H1 (cell line): ENCODE data around the gene TNC. TPM values are rescaled to one million over a fixed set of nuclear protein-coding genes. Genes with fewer than 3 reads are reported as not detected.
A peak's percentile ranks its signal among the peaks of the same experiment; 100 is the strongest.

ENCODE experiments used
- CTCF ChIA-PET: fragments of 300-600 bp; sonication (Branson Sonifier 250); formaldehyde crosslinking; loops from one replicate; lab custom pipeline; 2021; ENCODE audit not compliant: partially characterized antibody; lab: Charles Lee
- POLR2A ChIA-PET: fragments of 300-600 bp; sonication (Branson Sonifier 250); formaldehyde crosslinking; loops from one replicate; lab custom pipeline; 2021; ENCODE audit warnings: inconsistent platforms; ENCODE audit not compliant: partially characterized antibody; lab: Charles Lee
- DNase-seq, 2 experiments: peaks; one replicate each; pipeline versions ENCODE4 v3.0.0 to v3.0.0-alpha.2; 2010 to 2022; ENCODE audit warnings: low spot score in 2 of 2, low read depth in 1 of 2, mixed read lengths in 1 of 2
- FAIRE-seq: peaks from 2 replicates; lab custom pipeline; 2011; peaks lifted over from hg19 to GRCh38; lab: Jason Lieb, UNC
- H2AFZ ChIP-seq: 2 replicates; pipeline ENCODE4 v1.8.1; 2012; ENCODE audit warnings: low read length, inconsistent platforms
- H2AK5ac ChIP-seq: 2 replicates; pipeline ENCODE4 v1.6.1; 2013; ENCODE audit warnings: low read depth, low read length
- H2BK120ac ChIP-seq: replicated peaks from 2 replicates; pipeline ENCODE3; 2013; ENCODE audit warnings: low read depth, low read length, inconsistent platforms
- H2BK12ac ChIP-seq: 2 replicates; pipeline ENCODE4 v1.6.1; 2013; ENCODE audit warnings: low read depth, low read length
- H2BK15ac ChIP-seq: 2 replicates; pipeline ENCODE4 v1.6.1; 2013; ENCODE audit warnings: low read length
- H2BK20ac ChIP-seq: 2 replicates; pipeline ENCODE4 v1.6.1; 2013; ENCODE audit warnings: low read length
- H2BK5ac ChIP-seq: 2 replicates; pipeline ENCODE4 v1.6.1; 2013; ENCODE audit warnings: low read depth, low read length
- H3K14ac ChIP-seq: 2 replicates; pipeline ENCODE4 v1.6.1; 2013; ENCODE audit warnings: inconsistent platforms; ENCODE audit not compliant: insufficient read length
- H3K18ac ChIP-seq: 2 replicates; pipeline ENCODE4 v1.6.1; 2013; ENCODE audit warnings: low read length; ENCODE audit errors: extremely low read depth
- H3K23ac ChIP-seq: 2 replicates; pipeline ENCODE4 v1.6.1; 2013; ENCODE audit warnings: inconsistent platforms; ENCODE audit not compliant: insufficient read length
- H3K23me2 ChIP-seq: 2 replicates; pipeline ENCODE4 v1.6.1; 2013; ENCODE audit warnings: low read depth, low read length
- H3K27ac ChIP-seq: 2 replicates; pipeline ENCODE4 v1.6.1; 2011; ENCODE audit warnings: low read depth, low read length, inconsistent platforms
- H3K27me3 ChIP-seq, 4 experiments: replicated peaks in 1 of 4; 1 replicate in 1 of 4; 2 replicates in 3 of 4; pipeline versions ENCODE4 v1.6.1 to v1.8.1; 2011 to 2013; ENCODE audit warnings: low read length in 3 of 4, mild to moderate bottlenecking in 3 of 4, inconsistent platforms in 2 of 4, mixed read lengths in 2 of 4, moderate library complexity in 1 of 4; ENCODE audit not compliant: control insufficient read depth in 3 of 4, insufficient read depth in 3 of 4; ENCODE audit errors: extremely low read depth in 1 of 4
- H3K36me3 ChIP-seq, 4 experiments: 2 replicates each; pipeline versions ENCODE4 v1.6.1 to v1.8.1; 2011 to 2013; ENCODE audit warnings: mild to moderate bottlenecking in 4 of 4, low read length in 3 of 4, moderate library complexity in 2 of 4, control low read depth in 1 of 4, inconsistent platforms in 1 of 4; ENCODE audit not compliant: insufficient read depth in 4 of 4, control insufficient read depth in 2 of 4
- H3K4ac ChIP-seq: replicated peaks from 2 replicates; pipeline ENCODE3; 2013; ENCODE audit warnings: low read length, low read depth, mixed read lengths, inconsistent platforms; ENCODE audit not compliant: insufficient read length
- H3K4me1 ChIP-seq, 4 experiments: replicated peaks in 1 of 4; 1 replicate in 1 of 4; 2 replicates in 3 of 4; pipeline versions ENCODE4 v1.6.1 to v1.8.1; 2011 to 2013; ENCODE audit warnings: low read length in 3 of 4, inconsistent platforms in 2 of 4, mixed read lengths in 1 of 4; ENCODE audit not compliant: insufficient read depth in 4 of 4, control insufficient read depth in 3 of 4
- H3K4me2 ChIP-seq, 2 experiments: 2 replicates each; pipeline versions ENCODE4 v1.6.1 to v1.8.1; 2011 to 2013; ENCODE audit warnings: low read depth in 2 of 2, low read length in 2 of 2, control low read depth in 1 of 2, inconsistent platforms in 1 of 2, mild to moderate bottlenecking in 1 of 2; ENCODE audit not compliant: insufficient read depth in 1 of 2
- H3K4me3 ChIP-seq, 4 experiments: fragments of 200-600, 300-600 bp in 1 of 4; sonication (generic), shearing (Covaris generic), sonication (Bioruptor Twin) in 1 of 4; 2 replicates each; pipeline versions ENCODE4 v1.5.1 to v1.8.1; 2011 to 2016; ENCODE audit warnings: low read length in 4 of 4, low read depth in 3 of 4, control low read depth in 2 of 4, inconsistent platforms in 2 of 4, mild to moderate bottlenecking in 2 of 4, mixed read lengths in 1 of 4, moderate library complexity in 1 of 4; ENCODE audit not compliant: insufficient read depth in 2 of 4; ENCODE audit errors: extremely low read depth in 1 of 4
- H3K56ac ChIP-seq: replicated peaks from 2 replicates; pipeline ENCODE3; 2013; ENCODE audit warnings: low read depth, mild to moderate bottlenecking, mixed read lengths, low read length, inconsistent platforms; ENCODE audit not compliant: insufficient read length
- H3K79me1 ChIP-seq: 2 replicates; pipeline ENCODE4 v1.6.1; 2013; ENCODE audit warnings: low read depth, low read length, control low read depth
- H3K79me2 ChIP-seq, 2 experiments: 2 replicates each; pipeline versions ENCODE4 v1.6.1 to v1.8.1; 2012 to 2013; ENCODE audit warnings: low read length in 2 of 2, mild to moderate bottlenecking in 2 of 2, inconsistent platforms in 1 of 2; ENCODE audit not compliant: insufficient read depth in 2 of 2, control insufficient read depth in 1 of 2
- H3K9ac ChIP-seq, 4 experiments: replicated peaks in 1 of 4; 1 replicate in 1 of 4; 2 replicates in 3 of 4; pipeline versions ENCODE4 v1.6.1 to v1.8.1; 2011 to 2013; ENCODE audit warnings: low read depth in 3 of 4, low read length in 3 of 4, control low read depth in 2 of 4, mild to moderate bottlenecking in 2 of 4, moderate library complexity in 2 of 4, inconsistent platforms in 1 of 4; ENCODE audit errors: extremely low read depth in 1 of 4
- H3K9me3 ChIP-seq, 2 experiments: 2 replicates each; pipeline versions ENCODE4 v1.6.1 to v1.8.1; 2012 to 2013; ENCODE audit warnings: mild to moderate bottlenecking in 2 of 2, moderate library complexity in 2 of 2, control low read depth in 1 of 2, inconsistent platforms in 1 of 2, low read depth in 1 of 2, low read length in 1 of 2, mixed read lengths in 1 of 2; ENCODE audit not compliant: insufficient read depth in 2 of 2
- H4K20me1 ChIP-seq, 2 experiments: replicated peaks in 1 of 2; 2 replicates each; pipeline versions ENCODE3 to v1.8.1; 2011 to 2013; ENCODE audit warnings: inconsistent platforms in 2 of 2, low read length in 2 of 2, mild to moderate bottlenecking in 1 of 2; ENCODE audit not compliant: insufficient read depth in 2 of 2, control insufficient read depth in 1 of 2
- H4K5ac ChIP-seq: 2 replicates; pipeline ENCODE4 v1.6.1; 2013; ENCODE audit warnings: low read length, low read depth, mixed read lengths, inconsistent platforms; ENCODE audit not compliant: insufficient read length
- H4K8ac ChIP-seq: 2 replicates; pipeline ENCODE4 v1.8.0; 2013; ENCODE audit warnings: mild to moderate bottlenecking, moderate library complexity, low read length, inconsistent platforms; ENCODE audit not compliant: insufficient read depth; ENCODE audit errors: extremely low read depth
- H4K91ac ChIP-seq: replicated peaks from 2 replicates; pipeline ENCODE3; 2013; ENCODE audit warnings: low read length, mixed read lengths, inconsistent platforms; ENCODE audit not compliant: insufficient read length
- CHD2 ChIP-seq: IDR thresholded peaks from 2 replicates; pipeline ENCODE4 v1.6.1; 2012; ENCODE audit warnings: low read length, improper control_type of control experiment
- EGR1 ChIP-seq: IDR thresholded peaks from 2 replicates; pipeline ENCODE4 v1.6.1; 2011; ENCODE audit warnings: low read depth, low read length, borderline replicate concordance
- EP300 ChIP-seq, 2 experiments: IDR thresholded peaks; 1 replicate in 1 of 2; 2 replicates in 1 of 2; pipeline ENCODE4 v1.6.1; 2011 to 2012; ENCODE audit warnings: low read depth in 2 of 2, low read length in 2 of 2, mild to moderate bottlenecking in 2 of 2, borderline replicate concordance in 1 of 2, inconsistent platforms in 1 of 2, moderate library complexity in 1 of 2
- JUND ChIP-seq: IDR thresholded peaks from 2 replicates; pipeline ENCODE4 v1.6.1; 2011; ENCODE audit warnings: mild to moderate bottlenecking, improper control_type of control experiment, low read length
- MAFK ChIP-seq: IDR thresholded peaks from 2 replicates; pipeline ENCODE4 v1.6.1; 2012; ENCODE audit warnings: low read depth, mild to moderate bottlenecking, improper control_type of control experiment, low read length
- RBBP5 ChIP-seq: IDR thresholded peaks from 2 replicates; pipeline ENCODE4 v1.7.1; 2012; ENCODE audit warnings: low read depth, mild to moderate bottlenecking, inconsistent platforms, low read length, moderate library complexity, borderline replicate concordance
- SAP30 ChIP-seq: fragments of 300-600 bp; sonication (generic); IDR thresholded peaks from 2 replicates; pipeline ENCODE4 v1.7.1; 2012; ENCODE audit warnings: low read length, moderate library complexity, mild to moderate bottlenecking, inconsistent platforms; ENCODE audit not compliant: insufficient read depth, insufficient replicate concordance
- SIN3A ChIP-seq, 2 experiments: IDR thresholded peaks in 1 of 2; conservative IDR thresholded peaks in 1 of 2; 2 replicates each; pipeline ENCODE4 v1.6.1; 2011 to 2012; ENCODE audit warnings: low read length in 2 of 2, improper control_type of control experiment in 1 of 2, low read depth in 1 of 2, mild to moderate bottlenecking in 1 of 2
- SIX5 ChIP-seq: IDR thresholded peaks from 2 replicates; pipeline ENCODE4 v1.6.1; 2011; ENCODE audit warnings: mild to moderate bottlenecking, low read depth, low read length
- SP1 ChIP-seq: IDR thresholded peaks from 2 replicates; pipeline ENCODE4 v1.6.1; 2011; ENCODE audit warnings: low read depth, low read length
- TBP ChIP-seq: IDR thresholded peaks from 2 replicates; pipeline ENCODE4 v1.6.1; 2011; ENCODE audit warnings: low read depth, low read length, improper control_type of control experiment
- TCF12 ChIP-seq: IDR thresholded peaks from 2 replicates; pipeline ENCODE4 v1.6.1; 2011; ENCODE audit warnings: low read depth, mild to moderate bottlenecking, low read length
- TEAD4 ChIP-seq: IDR thresholded peaks from 2 replicates; pipeline ENCODE4 v1.6.1; 2012; ENCODE audit warnings: low read depth, low read length, inconsistent platforms, mixed read lengths
- WGBS, 2 experiments: shearing (Covaris generic) in 1 of 2; methylation state at CpG; one replicate each; pipeline versions ENCODE4 v1.1.6 to v1.1.7; 2013 to 2015; ENCODE audit warnings: low lambda C conversion rate in 2 of 2, mixed read lengths in 2 of 2, inconsistent platforms in 1 of 2, low coverage in 1 of 2, missing lambda C conversion rate in 1 of 2; ENCODE audit not compliant: insufficient replicate concordance in 2 of 2, insufficient coverage in 1 of 2, insufficient read length in 1 of 2; ENCODE audit errors: extremely low coverage in 1 of 2, missing lambda C conversion rate in 1 of 2; 5-methylcytosine and 5-hydroxymethylcytosine counted together
- polyA plus RNA-seq, 7 experiments: library from polyadenylated mRNA; depleted of rRNA in 3 of 7; stranded (reverse) in 5 of 7; unstranded in 2 of 7; fragments of >200 nt in 5 of 7; fragments of 200-250 nt in 2 of 7; gene quantifications; 1 replicate in 5 of 7; 2 replicates in 1 of 7; 4 replicates in 1 of 7; pipeline versions ENCODE4 v1.2.1 to v1.2.3, GENCODE V29; 2011 to 2013; ENCODE audit warnings: missing spikeins in 2 of 7, mixed read lengths in 2 of 7
- total RNA-seq: library from RNA; stranded (reverse); fragmentation: NEBNext Ultra II Directional; extraction: Animal tissue kit (Norgen Biotek cat#: 25700); gene quantifications from 2 replicates; pipeline ENCODE4 v1.2.1, GENCODE V29; 2021
- TF ChIP-seq, protein P1 (sequence below): IDR thresholded peaks from 2 replicates; pipeline ENCODE4 v1.6.1; 2012; ENCODE audit warnings: inconsistent platforms

The TNC gene
- total and polyA plus RNA-seq, 2 of the 8 experiments (the other 6 are each of a cell fraction or from before 2014, with no cell fraction given): 6.2 to 11.4 TPM

GRCh38 chr9:115141612-115142011, 23.7 kb upstream of the TNC start:
- no peaks in the 10 kb centered on the region for H4K20me1 ChIP-seq
- ChIA-PET POLR2A (no interaction called here), CTCF (interaction anchor here (1.0 kb wide), 1 partner anchor 19 kb away, joined by 3 read pairs; no protein-coding TSS in a partner anchor)
- no peak overlapping the region for H3K18ac ChIP-seq
- no peaks in the 10 kb centered on the region for H3K4me1 ChIP-seq
- H2BK15ac ChIP-seq: no peak overlapping the region
- no peak for DNase-seq
- no peak overlapping the region for H3K4ac ChIP-seq
- no peaks in the 10 kb centered on the region for H3K9me3 ChIP-seq
- no peaks in the 10 kb centered on the region for H3K79me2 ChIP-seq
- H3K14ac ChIP-seq: no peak overlapping the region
- H3K4me3 ChIP-seq: no peak overlapping the region
- no peak overlapping the region for H4K8ac ChIP-seq
- no peak overlapping the region for H2BK5ac ChIP-seq
- no peak overlapping the region for H2AK5ac ChIP-seq
- FAIRE-seq: no peak
- H3K23ac ChIP-seq: no peak overlapping the region
- no peaks in the 10 kb centered on the region for H3K27me3 ChIP-seq
- H3K9ac ChIP-seq: no peak overlapping the region; a peak in 1 of 7 replicates
- H3K4me2 ChIP-seq: no peak overlapping the region
- no peaks in the 10 kb centered on the region for H3K36me3 ChIP-seq
- no peaks in the 10 kb centered on the region for H3K79me1 ChIP-seq
- H4K5ac ChIP-seq: no peak overlapping the region
- no peak overlapping the region for H2BK120ac ChIP-seq
- no peak overlapping the region for H4K91ac ChIP-seq
- no peaks in the 10 kb centered on the region; the same call in 1 of the 2 replicates for H3K23me2 ChIP-seq
- H2BK12ac ChIP-seq: no peak overlapping the region
- 85% methylated on average over 3 of the region's 3 CpGs; no CpG with 5 or more reads in 1 of the 2 experiments for WGBS, 2 experiments
- 0 out of 2 replicates have a peak overlapping the region, but pooled peaks have one; percentile 46 for H2AFZ ChIP-seq
- no peak overlapping the region for H3K56ac ChIP-seq
- H3K27ac ChIP-seq: no peak overlapping the region
- H2BK20ac ChIP-seq: no peak overlapping the region
- TF ChIP-seq SIN3A (conservative IDR thresholded peaks at IDR 0.05 in 1 of 2, IDR thresholded peaks at IDR 0.05 in 1 of 2; ENCODE audit: low read depth in 1 of 2, low read length in 2 of 2) (no peak), EP300 (IDR thresholded peaks at IDR 0.05; ENCODE audit: borderline replicate concordance in 1 of 2, low read depth in 2 of 2, low read length in 2 of 2) (no peak), EGR1 (no peak), SAP30 (no peak), CHD2 (no peak), TCF12 (no peak), SIX5 (no peak), JUND (no peak), TEAD4 (no peak), TBP (no peak), RBBP5 (no peak), MAFK (no peak), SP1 (no peak)
- TF ChIP-seq, protein P1, sequence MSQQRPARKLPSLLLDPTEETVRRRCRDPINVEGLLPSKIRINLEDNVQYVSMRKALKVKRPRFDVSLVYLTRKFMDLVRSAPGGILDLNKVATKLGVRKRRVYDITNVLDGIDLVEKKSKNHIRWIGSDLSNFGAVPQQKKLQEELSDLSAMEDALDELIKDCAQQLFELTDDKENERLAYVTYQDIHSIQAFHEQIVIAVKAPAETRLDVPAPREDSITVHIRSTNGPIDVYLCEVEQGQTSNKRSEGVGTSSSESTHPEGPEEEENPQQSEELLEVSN: no peak
